HG02884 (cell line): Measurements from ENCODE around the gene HPCA.

ENCODE experiments used
- ATAC-seq: cut with Tn5 transposase; IDR thresholded peaks from one replicate; pipeline ENCODE4 v1.9.1; 2021; ENCODE audit warnings: mild to moderate bottlenecking, moderate library complexity; ENCODE audit not compliant: unreplicated experiment

Gene HPCA

DNA sequence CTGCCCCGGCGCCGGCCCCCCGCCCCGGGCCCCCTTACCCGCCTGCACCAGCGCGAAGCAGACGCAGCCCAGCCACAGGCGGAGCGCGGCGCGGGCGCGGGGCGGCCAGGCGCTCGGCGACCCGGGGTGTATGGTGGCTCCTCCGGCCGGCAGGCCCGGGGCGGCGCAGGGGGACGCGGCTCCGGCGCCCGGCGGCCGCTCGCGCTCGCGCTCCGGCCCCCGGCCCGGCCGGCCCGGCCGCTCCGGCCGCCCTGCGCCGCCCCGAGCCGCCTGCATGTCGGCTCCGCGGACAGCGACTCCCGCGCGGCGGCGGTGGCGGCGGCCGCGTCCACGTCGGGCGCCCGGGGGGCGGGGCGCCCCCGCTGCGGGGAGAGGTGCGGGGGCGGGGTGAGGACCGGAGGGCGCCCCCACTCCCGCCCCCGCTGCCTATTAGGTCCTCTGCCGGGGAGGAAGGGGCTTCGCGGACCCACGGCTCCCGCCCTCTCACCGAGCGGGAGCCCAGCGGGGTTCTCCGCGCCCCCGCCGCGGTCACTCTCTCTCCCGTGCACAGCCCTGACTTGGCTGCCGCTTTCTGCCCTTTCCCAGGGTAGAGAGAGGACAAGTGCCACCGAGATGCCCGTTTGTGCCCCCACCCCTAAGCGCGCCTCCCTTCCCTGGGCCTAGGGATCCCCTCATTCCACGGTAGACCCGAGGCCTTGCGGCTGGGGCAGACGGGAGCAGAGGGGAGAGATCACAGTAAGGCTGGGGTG, 15.5 kb upstream of the HPCA start, which contains the start of gene FNDC5:
Gene FNDC5, minus strand, starts transcription at position 298 of the 749 bp plus-strand sequence.
- ATAC-seq: no peak

DNA sequence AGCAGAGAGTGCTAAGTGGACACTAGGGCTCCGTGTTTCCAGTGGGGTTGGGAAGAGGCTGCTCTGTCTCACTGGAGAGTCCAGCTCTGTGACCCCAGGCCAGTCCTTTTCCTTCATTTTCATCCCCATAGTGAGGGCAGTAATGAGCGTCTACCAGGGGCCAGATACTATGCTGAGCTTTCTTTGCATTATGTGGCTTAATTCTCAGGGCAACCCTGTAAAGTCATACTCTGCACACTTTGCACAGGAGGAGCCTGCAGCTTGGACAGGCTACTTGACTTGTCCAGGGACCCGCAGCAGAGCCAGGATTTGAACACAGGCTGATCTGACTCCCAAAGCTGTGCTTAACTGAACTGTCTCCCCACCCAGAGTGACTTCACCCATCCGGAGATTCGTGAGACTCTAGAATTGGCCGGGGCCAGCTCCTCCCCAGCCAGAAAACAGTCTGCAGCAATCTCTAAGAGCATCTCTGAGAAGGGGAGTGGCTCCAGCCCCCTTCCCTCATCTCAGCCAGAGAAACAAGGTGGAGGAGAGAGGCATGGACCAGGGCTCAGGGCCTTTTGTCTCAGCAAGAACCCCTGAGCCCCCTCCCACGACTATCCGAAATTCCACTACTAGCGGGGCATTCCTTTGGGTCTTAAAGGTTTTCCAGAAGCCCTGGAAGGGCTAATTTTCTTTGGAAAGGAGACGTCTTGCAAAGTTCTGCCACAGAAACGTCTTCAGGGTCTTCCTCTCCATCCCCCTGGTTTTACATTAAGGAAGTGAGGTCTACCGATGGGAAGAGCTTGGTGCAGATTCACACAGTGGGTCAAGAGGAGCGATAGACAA, 14.7 kb upstream of the HPCA start:
- no peak for ATAC-seq

DNA sequence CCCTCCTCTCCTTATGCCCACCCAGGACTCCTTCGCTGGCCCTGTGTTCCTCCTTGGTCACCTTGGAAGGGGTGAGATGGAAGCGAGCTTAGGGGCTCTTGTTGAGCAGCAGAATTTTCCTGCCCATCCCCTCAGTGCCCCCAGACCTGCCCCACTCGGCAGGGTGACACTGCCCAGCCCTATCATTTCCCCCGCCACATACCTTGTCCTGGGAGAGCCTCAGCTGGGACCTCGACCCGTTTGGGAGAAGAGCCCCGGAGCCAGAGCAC, 14.2 kb upstream of the HPCA start:
- ATAC-seq: no peak

DNA sequence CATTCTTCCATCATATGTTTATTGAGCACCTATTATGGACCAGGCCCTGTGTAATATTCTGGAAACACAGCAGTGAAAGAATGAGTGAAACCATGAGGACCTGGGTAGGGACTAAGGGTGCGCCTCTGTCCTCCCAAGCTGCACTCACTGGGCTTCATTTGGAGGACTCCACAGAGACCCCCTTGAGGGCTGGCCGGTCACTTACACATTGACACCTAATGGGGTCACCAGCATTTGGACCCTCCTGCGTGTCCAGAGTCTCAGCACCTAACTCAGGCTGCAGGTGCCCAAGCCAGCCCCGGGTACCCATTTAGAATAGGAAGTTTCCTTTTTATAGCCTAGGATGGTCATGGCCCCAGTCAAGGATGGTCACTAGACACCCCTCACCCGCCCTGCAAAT, 12.8 kb upstream of the HPCA start:
- no peak for ATAC-seq

DNA sequence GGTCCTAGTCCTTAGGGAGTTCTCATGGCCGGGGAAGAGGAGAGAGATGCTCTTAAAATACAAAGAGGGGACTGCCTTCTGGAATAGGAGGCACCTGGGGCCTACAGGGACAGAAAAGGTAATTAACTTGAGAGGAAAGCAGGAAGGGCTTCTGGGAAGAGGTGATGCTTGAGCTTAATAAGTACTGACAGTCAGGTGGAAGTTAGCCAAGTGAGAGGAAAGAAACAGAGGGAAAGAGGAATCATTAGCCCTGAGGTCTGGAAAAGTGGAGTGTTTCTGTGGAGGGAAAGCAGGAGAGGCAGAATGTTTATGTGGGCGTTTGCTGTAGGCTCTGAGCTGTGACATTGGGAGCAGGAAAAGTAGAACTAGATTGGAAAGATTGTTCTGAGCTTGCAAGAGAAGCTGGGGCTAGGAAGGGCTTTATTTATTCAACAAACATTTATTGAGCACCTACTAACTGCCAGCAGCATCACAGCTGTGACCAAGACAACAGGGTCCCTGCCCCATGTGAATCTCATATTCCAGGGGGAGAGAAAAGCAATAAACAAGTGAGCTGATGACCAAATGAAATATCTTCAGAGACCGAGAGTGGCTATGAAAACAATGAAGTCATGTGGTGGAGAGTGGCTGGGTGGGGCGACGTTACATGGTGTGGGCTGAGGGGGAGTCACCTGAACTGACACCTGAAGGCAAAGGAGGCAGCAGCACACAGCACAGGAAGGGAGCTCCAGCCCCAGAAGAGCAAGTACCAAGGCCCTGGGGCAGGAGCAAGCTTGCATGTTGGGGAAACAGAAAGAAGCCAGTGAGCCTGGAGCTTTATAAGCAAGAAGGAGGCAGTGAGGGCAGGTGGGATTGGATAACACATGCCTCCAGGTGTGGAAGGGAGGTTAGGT, 11.2 kb upstream of the HPCA start:
- no peak for ATAC-seq

DNA sequence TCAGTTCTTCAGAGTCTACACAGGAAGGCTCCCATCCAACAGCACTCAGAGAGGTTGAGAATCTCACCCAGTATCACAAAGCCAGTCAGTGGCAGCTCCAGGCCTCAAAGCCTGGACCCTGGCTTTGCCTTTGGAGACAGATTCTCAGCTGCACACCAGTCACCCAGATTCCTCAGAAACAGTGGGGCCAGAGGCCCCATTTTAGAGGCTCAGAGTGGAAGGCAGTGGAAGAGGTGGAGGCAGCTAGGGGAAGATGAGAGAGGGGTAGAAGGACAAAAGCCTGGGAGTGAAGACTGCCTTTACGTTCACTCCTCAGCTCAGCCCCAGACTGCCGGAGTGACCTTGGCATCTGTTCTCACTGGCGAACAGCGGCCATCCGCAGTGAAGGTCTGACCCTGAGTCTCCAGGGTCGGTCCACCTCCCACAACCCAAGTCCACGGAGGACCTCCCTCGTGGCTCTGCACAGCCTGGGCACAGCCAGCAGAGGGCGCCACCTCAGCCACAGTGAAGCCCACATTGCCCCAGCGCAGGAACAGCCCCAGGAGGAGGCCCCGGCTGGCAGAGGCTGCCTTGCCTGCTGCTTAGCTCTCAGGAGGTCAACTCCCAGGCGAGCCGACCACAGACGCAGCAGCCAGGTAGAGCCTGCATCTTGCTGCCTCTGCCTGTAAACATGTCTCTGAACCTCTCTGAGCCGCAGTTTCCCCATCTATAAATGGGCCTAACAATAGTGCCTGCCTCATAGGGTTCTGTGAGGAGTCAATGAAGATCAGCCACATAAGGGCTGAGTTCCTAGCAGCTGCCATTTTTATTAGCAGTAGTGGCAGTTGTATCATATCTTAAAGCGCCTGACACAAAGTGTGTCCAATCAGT, 9.7 kb upstream of the HPCA start:
- no peak for ATAC-seq

DNA sequence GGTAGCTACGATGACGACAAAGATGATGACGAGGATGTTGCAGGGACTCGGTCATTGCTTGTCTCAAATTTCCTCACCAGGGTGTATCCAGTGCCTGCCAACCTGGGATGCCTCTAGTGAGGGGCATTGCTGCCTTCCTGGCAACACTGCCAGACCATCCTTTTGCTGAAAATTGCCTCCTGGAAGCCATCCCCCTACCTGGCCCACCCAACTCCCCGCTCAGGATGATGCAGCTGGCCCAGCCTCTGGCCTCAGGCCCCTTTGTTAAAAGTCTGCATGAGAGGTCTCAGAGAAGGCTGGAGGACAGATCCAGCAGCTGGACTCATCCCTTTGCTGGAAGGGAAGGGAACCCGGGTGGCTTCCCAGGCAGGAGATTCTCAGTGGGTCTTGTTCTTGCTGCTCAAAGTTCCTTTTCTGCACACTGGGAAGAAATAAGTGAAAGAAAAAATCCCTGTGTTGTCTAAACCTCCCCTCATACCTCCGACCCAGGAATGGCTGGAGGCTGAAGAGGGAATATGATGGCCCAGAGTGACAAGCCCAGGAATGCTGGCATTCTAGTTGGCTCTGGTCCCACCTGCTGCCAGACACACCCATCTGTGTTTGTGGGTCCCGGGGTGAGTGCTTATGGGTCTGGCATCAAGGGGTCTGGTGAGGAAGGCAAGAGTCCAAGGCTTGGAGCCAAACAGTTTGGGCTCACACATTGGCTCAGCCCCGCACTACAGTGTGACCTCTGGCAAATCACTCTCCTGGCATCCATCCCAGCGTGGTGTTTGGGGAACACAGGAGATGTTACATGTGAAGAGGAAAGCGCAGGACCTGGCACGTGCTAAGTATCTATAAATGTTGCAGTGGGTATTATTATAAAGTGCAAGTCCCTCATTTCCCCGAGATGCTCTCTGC, 8.8 kb upstream of the HPCA start:
- ATAC-seq: no peak

DNA sequence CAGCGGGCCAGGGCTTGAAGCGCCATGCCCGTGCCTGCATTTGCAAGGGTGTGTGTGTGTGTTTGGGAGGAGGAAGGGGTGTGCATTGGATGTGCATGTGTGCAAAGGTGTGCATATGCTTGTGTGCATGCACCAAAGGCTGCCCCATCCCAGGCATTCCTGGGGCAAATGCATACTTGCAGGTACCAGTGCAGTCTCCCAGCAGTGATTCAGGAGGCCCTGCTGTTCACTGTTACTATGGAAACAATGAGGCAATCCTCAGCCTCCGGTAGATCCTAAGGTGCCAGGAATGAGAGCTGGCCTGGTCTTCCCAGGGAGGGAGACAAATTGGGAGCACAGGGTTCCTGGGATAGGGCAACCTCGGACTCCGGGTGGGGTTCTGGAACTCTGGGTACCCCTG, 8.1 kb upstream of the HPCA start:
- ATAC-seq: no peak

DNA sequence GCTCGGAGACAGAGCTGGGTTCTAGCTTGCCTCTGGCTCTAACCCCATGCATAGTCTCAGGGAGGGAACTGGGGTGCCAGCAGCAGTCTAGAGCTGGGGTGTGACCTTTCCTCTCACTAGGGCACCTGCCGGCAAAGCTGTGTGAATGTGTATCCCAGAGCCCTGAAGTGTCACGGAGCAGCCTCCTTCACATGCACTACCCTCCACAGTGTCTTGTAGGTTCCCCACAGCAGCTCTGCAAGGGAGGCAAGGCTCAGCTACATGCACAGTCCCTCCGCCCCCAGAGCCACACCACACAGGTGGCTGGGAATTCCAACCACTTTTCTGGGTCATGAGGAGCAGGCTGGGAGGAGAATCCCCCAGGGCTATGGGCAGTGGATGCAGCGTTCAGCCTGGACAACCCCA, 7.7 kb upstream of the HPCA start:
- ATAC-seq: no peak

DNA sequence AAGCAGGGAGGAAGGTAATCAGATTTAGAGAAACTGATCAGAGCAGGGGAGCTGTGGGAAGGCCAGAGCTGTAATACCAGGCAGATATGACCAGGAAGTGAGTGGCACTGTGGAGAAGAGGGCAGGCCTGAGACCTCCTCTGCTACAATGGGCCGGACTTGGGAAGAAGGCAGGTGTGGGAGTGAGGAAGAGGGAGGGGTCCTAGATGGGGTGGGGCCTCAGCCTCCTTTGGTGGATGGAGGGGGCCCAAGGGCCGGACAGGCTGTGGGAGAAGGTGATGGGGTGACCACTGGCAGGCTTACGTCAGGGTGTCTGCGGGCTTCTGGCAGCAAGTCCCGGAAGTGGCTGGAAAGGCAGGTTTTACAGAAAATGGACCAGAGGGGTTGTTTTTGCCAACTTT, 5.0 kb upstream of the HPCA start:
- ATAC-seq: no peak

DNA sequence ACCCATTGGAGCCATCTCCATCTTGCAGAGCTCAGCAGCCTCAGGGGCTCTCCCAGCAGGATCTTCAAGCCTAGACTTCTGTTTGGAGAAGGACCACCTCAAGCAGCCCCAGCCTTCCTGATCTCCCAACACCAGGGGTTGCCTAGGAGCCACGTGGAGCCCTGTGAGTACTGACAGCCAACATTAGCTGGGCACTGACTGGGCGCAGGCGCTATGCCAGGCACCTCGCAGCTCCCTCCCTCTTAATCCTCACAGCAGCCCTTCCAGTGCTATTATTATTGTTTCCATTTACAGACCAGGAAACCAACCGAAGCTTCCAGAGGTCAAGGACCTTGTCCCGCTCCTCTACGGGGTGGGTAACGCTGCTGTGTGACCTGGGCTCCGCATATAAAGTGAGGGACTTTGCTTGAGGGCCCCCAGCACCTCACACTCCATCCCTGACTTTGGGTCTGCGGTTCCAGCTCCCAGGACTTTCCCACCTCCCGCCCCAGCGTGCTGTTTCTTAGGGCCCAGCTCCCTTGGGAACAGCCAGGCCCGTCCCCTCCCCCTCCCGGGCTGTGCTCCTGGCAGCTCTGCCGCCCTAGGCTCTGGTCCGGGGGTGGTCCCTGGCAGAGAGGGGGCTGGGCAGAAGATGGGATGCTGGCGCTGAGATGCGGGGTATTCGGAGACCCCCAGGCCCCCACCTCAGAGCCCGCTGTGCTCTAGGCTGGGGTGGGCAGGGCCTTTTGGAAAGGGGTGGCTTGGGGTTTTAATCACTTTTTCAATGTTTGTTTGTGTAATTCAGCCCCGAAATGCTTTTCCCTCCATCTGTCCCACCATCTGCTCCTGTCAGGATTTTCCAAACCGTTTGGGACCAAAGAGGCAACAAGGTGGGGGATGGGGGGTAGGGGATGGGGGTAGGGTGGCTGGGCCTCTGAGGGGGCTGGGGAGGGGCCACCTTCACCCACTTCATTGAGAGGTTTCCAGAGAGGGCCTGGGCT, 4.1 kb upstream of the HPCA start:
- ATAC-seq: no peak

DNA sequence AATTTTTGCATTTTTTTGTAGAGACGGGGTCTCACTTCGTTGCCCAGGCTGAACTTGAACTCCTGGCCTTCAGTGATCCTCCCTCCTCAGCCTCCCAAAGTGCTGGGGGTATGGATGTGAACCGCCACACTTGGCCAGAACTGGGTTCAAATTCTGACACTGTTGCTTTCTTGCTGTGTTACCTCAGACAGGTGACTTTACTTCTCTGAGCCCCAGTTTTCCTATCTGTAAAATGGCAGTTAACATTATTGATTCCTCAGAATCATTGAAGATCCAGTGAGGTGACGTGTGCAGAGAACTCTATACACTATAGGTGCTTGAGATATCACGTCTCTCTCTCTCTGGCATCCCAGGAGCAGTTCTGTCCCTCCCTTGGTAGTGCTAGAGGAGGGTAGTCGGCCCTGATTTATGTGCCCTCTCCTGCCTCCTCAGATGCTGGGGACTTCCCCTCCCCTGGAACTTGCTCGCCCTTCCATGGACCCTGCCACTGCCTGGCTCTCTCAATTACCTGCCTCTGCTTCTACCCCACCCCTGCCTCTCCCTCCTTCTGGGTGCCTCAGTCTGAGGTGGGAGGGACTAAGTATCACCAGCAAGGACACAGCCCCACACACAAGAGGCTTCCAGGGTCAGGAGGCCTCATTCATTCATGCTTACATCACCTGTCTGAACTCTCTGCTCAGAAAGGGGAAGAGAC, 2.8 kb upstream of the HPCA start:
- no peak for ATAC-seq

DNA sequence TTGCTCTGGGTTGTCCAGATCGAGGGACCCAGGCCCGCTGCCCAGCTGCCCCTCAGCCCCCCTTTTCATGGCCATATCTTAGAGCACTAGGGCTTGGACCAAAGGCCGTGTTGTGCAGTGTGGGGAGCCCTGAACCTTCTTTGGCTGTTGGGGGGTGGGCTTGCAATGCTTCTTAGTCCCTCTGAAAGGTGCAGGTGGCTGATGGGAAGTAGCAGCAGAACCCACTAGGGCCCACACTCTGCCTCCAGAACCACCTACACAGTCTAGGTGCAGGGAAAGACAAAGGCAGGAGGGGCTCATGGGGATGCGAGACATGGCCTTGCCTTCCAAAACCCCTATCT, 2.3 kb upstream of the HPCA start:
- ATAC-seq: no peak

DNA sequence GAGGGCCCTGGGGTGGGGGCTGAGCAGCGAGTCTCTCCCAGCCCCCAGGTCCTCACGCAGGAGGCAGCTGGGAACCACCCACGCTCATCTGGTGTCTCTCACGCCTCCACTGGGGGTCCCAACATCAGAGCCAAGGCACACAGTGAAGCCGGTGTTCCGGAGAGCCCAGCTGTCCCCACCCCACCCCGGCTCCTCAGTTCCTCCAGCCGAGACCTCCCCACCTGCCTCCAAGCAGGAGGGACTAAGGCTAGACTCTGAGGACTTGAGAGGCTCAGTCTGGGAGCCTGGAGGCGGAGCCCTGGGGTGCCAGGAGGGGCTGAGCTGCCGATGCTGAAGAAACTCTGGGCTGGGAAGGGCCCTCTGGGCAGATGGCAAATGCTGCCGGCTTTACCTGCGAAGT, 1.6 kb upstream of the HPCA start:
- no peak for ATAC-seq

DNA sequence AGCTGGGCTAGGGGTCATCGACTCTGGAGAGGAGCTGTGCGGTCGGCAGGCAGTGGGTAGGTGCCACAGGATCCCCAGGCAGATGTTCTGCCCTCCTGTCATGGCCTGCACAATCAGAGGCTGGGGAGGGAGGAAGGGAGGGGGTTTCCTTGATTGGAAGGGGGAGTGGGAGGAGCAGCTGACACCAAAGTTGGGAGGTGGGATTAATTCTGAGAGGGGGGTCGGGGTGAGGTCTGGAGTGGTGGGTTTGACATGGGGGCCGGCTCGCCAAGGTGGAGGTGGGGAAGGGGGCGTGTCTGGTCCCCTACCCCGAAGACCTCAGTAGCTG, 651 bp upstream of the HPCA start:
- no peak for ATAC-seq

DNA sequence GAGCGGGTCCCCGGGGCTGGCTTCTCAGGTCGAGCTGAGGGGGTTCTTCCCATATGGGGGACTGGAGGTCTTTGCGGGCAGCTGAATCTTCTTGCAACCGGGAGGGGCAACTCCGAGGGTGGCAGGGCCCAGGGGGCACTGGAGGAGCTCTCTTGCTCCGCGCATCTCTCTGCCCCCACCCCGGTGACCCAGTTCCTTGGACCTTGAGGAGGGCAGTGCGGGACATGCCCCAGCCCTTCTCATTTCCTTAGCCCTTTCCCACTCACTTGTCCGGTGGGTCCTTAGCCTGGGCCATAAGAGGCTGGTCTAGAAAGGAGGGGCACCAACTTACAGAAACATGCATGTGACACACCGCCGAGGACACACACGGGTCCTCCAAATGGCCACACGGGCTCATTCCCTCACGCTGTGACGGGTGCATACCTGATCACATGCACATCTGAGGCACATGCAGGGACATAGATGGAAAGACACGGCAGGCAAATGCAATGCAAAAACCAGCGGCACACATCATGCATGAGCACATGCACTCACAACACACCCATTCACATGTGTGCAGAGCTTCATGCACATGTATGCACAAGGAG, 630 bp downstream of the HPCA start:
- ATAC-seq: no peak

DNA sequence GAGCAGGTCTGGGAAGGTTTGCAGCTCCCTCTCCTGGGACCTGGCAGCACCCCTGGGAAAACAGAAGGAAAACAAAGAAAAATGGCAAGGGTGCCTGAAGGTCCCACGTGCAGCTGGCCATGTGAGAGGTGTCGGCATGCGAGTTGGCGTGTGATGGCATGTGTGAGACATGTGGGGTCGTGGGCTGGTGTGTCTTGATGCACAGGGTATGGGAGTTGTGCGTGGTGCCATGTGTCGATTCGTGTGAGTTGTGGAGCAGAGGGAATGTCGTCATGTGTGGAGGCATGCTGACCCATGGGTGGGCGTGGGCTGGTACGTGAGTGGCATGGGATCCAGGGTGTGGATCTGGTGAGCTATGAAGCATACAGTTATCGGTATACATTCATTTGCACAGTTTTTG, 1.3 kb downstream of the HPCA start:
- ATAC-seq: no peak

DNA sequence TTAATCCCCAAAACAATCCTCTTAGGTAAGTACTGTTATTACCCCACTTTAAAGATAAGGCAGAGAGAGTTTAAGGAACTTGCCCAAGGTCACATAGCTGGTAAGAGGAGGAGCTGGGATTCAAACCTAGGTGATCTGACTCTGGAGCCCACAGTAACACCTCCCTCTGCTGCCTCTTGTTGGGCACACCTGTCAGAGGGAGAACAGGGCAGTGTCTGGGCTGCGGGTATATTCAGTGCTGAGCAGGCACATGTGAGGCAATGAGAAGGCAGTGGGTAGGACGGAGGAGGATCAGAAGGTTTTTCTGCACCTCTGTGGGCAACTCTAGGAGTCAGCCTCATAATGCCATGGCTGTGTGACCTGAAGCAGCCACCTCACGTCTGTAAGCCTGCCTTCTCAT, 1.8 kb downstream of the HPCA start:
- no peak for ATAC-seq
